ENCODE data around the gene ASTN2. TPM values are rescaled to one million over a fixed set of nuclear protein-coding genes. Genes with fewer than 3 reads are reported as not detected.
A peak's percentile ranks its signal among the peaks of the same experiment; 100 is the strongest.

ASTN2 gene
- total and polyA plus RNA-seq, 10 of the 15 experiments (the other 5 are each of a cell fraction or from before 2014, with no cell fraction given), result 1.4 to 15.7 (median 7.0) TPM

- ChIA-PET POLR2A (interaction anchor here (0.7 kb wide), 2 partner anchors 14 to 1137 kb away, joined by 3 to 7 read pairs; no protein-coding TSS in a partner anchor), CTCF (no interaction called here), SMC1A (ENCODE audit: uncharacterized antibody, unreplicated experiment) (no interaction called here), RAD21 (ENCODE audit: unreplicated experiment) (no interaction called here)
- WGBS (ENCODE audit: insufficient coverage, insufficient replicate concordance, low lambda C conversion rate, missing lambda C conversion rate), result 74% methylated on average over 9 of the region's 9 CpGs
- Histone ChIP-seq H3K27ac (ENCODE audit: control insufficient read depth, insufficient read depth) (no peak overlapping the region), H3K27me3 (replicated peaks in 1 of 2; ENCODE audit: control insufficient read depth in 2 of 2, insufficient read depth in 2 of 2, low read length in 1 of 2) (no peaks in the 10 kb centered on the region), H3K4me2 (ENCODE audit: control insufficient read depth, insufficient read depth) (no peak overlapping the region), H2AFZ (ENCODE audit: control insufficient read depth, low read depth, low read length) (no peak overlapping the region), H3K9me3 (replicated peaks; ENCODE audit: control insufficient read depth, insufficient read depth, low read length) (no peaks in the 10 kb centered on the region), H3K79me2 (ENCODE audit: control insufficient read depth, insufficient read depth, low read length) (no peaks in the 10 kb centered on the region), H4K20me1 (ENCODE audit: control insufficient read depth, insufficient read depth) (no peaks in the 10 kb centered on the region), H3K36me3 (ENCODE audit: control insufficient read depth in 2 of 2, insufficient read depth in 2 of 2, low read length in 1 of 2) (no peaks in the 10 kb centered on the region), H3K4me1 (ENCODE audit: control insufficient read depth, insufficient read depth, low read length) (peaks cover 4% of the 10 kb centered on the region; the same call in 1 of the 2 replicates), H3K9ac (ENCODE audit: control insufficient read depth, insufficient read depth, low read length) (no peak overlapping the region), H3K4me3 (no peak overlapping the region)
- FAIRE-seq, result no peak
- DNase-seq (ENCODE audit: low read depth, low spot score), result no peak
- TF ChIP-seq RUNX3 (IDR thresholded peaks at IDR 0.05; ENCODE audit: low read length) (peak; percentile 47; the same call in 1 of the 2 replicates), YBX1 (IDR thresholded peaks at IDR 0.05) (no peak)
- no peak for ATAC-seq
- in situ Hi-C loops (cut with MboI) (no loop called here), intact Hi-C loops (cut with micrococcal nuclease; ENCODE audit: unreplicated experiment) (no loop called here)
- no TSS peak for BruUV-seq (replicated peaks)
Observed at GRCh38 chr9:116549061-116549664, 865.7 kb downstream of the ASTN2 start.

- WGBS (ENCODE audit: insufficient coverage, insufficient replicate concordance, low lambda C conversion rate, missing lambda C conversion rate), result 61% methylated on average over 11 of the region's 11 CpGs
- intact Hi-C loops (cut with micrococcal nuclease; ENCODE audit: unreplicated experiment) (no loop called here), in situ Hi-C loops (cut with MboI) (no loop called here)
- no TSS peak for BruUV-seq (replicated peaks)
- SMC1A ChIA-PET (ENCODE audit: uncharacterized antibody, unreplicated experiment), result interaction anchor here (0.7 kb wide), 1 partner anchor 21 kb away, joined by 3 read pairs; no protein-coding TSS in a partner anchor
- H3K27ac ChIP-seq (ENCODE audit: control insufficient read depth, insufficient read depth), result no peak overlapping the region
- H3K4me1 ChIP-seq (ENCODE audit: control insufficient read depth, insufficient read depth, low read length), result peaks cover 4% of the 10 kb centered on the region; the same call in 1 of the 2 replicates
- CTCF ChIA-PET, result no interaction called here
- RAD21 ChIA-PET (ENCODE audit: unreplicated experiment), result no interaction called here
- POLR2A ChIA-PET, result no interaction called here
- H3K79me2 ChIP-seq (ENCODE audit: control insufficient read depth, insufficient read depth, low read length), result no peaks in the 10 kb centered on the region
- no peaks in the 10 kb centered on the region for H3K9me3 ChIP-seq (replicated peaks; ENCODE audit: control insufficient read depth, insufficient read depth, low read length)
- no peak for DNase-seq (ENCODE audit: low read depth, low spot score)
- no peak overlapping the region for H3K9ac ChIP-seq (ENCODE audit: control insufficient read depth, insufficient read depth, low read length)
- no peak for TF ChIP-seq LARP7 (IDR thresholded peaks at IDR 0.05)
- TF ChIP-seq MYC (IDR thresholded peaks at IDR 0.05; ENCODE audit: insufficient read depth, insufficient read length, insufficient replicate concordance, low read length, severe bottlenecking), result no peak
- TF ChIP-seq IKZF2 (IDR thresholded peaks at IDR 0.05), result no peak
- TF ChIP-seq SMAD5 (IDR thresholded peaks at IDR 0.05; ENCODE audit: low read depth), result no peak
- no peak for TF ChIP-seq ESRRA (IDR thresholded peaks at IDR 0.05; ENCODE audit: low read length)
- no peak for TF ChIP-seq ZBED1 (IDR thresholded peaks at IDR 0.05; ENCODE audit: borderline replicate concordance)
- TF ChIP-seq, protein P1, sequence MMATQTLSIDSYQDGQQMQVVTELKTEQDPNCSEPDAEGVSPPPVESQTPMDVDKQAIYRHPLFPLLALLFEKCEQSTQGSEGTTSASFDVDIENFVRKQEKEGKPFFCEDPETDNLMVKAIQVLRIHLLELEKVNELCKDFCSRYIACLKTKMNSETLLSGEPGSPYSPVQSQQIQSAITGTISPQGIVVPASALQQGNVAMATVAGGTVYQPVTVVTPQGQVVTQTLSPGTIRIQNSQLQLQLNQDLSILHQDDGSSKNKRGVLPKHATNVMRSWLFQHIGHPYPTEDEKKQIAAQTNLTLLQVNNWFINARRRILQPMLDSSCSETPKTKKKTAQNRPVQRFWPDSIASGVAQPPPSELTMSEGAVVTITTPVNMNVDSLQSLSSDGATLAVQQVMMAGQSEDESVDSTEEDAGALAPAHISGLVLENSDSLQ (IDR thresholded peaks at IDR 0.05), result no peak
- H4K20me1 ChIP-seq (ENCODE audit: control insufficient read depth, insufficient read depth), result no peaks in the 10 kb centered on the region
- H3K4me3 ChIP-seq, result no peak overlapping the region
- H2AFZ ChIP-seq (ENCODE audit: control insufficient read depth, low read depth, low read length), result no peak overlapping the region
- FAIRE-seq, result no peak
- no peak overlapping the region for H3K4me2 ChIP-seq (ENCODE audit: control insufficient read depth, insufficient read depth)
- no peaks in the 10 kb centered on the region for H3K36me3 ChIP-seq (ENCODE audit: control insufficient read depth in 2 of 2, insufficient read depth in 2 of 2, low read length in 1 of 2)
- H3K27me3 ChIP-seq (replicated peaks in 1 of 2; ENCODE audit: control insufficient read depth in 2 of 2, insufficient read depth in 2 of 2, low read length in 1 of 2), result no peaks in the 10 kb centered on the region
- ATAC-seq, result no peak
Observed at GRCh38 chr9:116547729-116548426, 867.0 kb downstream of the ASTN2 start.
